Measurements from ENCODE around the gene TRRAP.

The TRRAP gene

DNA sequence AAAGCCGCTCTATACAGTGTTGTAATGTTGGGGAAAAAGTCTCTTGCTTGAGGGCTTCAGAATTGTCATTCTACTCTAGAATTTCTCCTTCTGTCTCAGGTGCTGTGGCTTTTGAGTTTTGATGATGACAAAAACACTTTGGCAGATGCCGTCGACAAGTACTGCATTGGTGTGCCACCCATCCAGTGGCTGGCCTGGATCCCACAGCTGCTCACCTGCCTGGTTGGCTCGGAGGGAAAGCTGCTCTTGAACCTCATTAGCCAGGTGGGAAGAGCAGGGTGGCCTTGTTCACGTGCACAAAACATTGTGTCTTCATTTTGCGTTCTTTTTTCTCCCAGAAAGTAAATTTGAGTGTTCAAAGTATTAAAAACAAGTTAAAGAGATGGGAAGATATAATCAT, 112.0 kb downstream of the TRRAP start:
- DNase-seq (ENCODE audit: low read depth): no peak

DNA sequence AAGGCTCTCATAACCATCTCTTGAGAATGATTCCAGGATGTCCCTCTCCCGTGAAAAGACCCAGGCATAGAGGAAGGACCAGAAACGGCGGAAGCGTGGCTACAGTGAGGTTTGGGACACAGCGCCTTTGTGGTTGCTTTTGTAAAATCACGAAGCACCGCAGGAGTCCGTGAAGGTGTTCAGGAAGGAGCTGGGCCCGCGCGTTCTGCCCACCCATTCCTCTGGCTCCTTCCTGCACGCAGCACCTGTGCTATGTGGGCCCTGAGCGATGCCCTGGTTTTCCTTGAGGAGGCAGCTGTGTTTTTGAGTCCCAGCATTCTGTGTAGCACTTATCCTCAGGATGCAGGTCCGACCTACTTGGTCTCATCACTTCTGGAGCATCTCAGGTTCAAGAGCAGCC, 112.8 kb downstream of the TRRAP start:
- DNase-seq (ENCODE audit: low read depth): no peak

DNA sequence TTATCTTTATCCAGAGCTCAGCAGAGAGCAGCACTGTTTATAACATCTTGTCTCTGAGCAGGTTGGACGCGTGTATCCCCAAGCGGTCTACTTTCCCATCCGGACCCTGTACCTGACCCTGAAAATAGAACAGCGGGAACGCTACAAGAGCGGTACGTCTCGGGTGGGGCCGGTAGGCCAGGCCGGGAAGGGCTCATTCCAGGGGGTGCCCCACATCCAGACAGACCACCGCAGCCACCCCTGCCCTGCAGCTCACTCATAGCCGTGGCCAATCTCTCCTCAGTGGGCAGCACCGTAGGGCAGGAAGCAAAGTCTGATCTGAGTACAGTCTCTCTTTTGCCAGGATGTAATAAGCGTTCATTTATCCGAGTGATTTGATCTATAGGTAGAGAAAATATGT, 113.7 kb downstream of the TRRAP start:
- DNase-seq (ENCODE audit: low read depth): no peak

DNA sequence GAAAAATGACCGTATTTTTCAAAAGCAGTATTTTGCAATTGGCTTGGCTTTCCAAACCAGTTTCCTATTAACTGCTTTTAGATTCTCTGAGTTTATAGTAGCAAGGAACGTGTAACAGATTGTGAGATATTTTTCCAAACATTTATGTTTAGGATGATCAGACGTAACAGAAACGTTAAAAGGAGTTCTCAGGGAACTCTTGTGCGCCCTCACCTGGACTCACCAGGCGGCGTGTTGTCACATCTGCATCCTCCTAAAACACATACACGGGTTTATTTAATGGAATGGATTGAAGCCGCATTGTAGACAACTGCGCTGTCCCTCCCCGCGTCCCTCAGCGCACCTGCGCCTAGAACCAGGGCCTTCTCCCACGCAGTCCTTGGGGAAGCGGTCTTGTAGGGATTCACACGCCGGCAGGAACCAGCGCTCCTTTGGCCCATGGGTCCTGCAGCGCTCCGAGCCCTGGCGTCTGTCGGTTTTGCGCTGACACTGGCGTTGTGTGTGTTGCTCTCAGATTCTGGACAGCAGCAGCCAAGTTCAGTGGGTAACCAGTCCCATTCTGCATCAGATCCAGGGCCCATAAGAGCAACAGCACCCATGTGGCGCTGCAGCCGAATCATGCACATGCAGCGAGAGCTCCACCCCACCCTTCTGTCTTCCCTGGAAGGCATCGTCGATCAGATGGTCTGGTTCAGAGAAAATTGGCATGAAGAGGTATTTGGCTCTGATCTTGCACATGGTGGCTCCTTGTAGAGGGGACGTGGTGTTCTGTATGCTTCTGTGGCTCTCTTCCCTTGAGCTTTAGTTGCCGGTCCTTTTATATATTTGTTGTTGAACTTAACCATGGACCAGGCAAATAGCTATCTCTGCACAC, 114.9 kb downstream of the TRRAP start:
- DNase-seq (ENCODE audit: low read depth): no peak

DNA sequence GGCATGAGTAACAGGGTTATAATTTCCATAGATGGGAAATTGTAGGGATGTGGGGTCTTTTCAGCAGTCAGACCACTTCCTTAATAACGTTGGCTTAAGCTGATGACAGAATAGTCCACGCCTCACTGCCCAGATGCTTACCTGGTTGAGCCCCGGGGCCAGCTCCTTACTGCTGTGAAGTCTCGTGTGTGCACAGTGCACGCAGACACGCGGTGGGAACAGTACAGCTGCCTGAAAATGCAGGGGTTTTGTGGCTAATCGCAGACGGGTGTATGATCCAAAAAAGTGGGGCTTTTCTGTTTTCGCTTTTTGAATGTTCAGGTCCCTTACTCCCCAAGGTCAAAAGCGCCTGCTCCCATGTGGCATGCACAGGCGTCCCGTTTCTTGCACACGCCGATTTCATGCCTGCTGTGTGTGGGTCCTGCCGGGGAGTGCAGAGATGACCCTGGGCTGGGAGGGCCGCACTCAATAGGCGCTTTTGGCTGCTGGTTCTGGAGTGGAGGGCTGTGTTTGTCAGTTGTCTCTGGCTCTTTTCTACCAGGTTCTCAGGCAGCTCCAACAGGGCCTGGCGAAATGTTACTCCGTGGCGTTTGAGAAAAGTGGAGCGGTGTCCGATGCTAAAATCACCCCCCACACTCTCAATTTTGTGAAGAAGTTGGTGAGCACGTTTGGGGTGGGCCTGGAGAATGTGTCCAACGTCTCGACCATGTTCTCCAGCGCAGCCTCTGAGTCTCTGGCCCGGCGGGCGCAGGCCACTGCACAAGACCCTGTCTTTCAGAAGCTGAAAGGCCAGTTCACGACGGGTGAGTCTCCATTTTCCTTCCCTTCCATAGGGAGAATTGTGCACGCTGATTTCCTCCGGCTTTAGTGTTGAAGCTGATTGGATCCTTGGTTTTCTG, 116.0 kb downstream of the TRRAP start:
- no peak for DNase-seq (ENCODE audit: low read depth)

DNA sequence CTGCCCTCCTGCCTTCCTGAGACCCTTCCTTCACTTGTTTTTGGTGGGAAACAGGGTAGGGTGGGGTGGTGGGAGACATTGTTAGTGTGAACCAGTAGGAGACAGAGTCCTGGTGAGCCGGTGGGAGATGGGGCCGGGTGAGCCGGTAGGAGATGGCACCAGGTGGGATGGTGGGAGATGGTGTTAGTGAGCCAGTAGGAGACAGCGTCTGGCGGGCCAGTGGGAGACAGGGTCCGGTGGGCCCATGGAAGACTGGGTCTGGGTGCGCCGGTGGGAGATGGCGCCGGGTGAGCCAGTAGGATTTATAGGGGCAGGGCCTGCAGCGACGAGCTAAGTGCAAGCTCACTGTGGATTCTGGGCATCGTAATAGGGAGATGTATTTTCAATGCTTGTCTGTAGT, 116.8 kb downstream of the TRRAP start:
- no peak for DNase-seq (ENCODE audit: low read depth)

DNA sequence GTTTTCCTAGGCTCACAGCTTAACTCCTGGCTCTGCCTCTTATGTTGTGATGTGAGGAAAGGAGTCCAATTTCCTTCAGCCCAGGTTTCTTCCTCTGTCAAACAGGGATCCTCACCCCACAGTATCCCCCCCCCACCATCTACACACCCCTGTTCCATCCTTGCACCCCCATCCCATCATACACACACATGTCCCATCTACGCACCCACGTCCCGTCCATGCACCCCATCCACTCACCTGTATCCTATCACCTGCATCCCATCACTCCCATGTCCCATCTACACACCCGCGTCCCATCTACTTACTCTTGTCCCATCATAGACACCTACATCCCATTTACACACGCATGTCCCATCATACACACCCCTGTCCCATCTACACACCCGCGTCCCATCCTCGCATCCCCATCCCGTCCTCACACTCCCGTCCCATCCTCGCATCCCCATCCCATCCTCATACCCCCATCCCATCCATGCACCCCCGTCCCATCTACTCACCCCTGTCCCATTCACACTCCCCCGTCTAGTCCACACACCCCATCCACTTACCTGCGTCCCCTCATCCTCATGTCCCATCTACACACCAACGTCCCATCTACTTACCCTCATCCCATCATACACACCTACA, 117.3 kb downstream of the TRRAP start:
- no peak for DNase-seq (ENCODE audit: low read depth)

DNA sequence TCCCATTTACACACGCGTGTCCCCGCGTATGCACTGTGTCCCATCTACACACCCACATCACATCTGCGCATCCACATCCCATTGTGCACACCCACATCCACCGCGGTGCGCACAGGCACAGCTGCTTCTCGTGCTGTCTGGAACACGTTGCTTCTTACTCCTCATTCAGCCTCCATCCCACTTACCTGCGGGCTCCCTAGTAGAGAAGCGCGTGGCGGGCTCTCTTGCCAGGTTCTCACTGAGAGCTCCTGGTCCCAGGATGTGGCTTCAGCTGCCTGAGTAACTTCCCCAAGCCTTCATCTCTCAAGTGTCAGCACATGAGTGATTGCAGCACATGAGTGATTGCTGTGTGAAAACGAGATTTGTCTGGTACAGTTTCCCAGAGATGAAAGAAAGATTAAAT, 117.8 kb downstream of the TRRAP start:
- no peak for DNase-seq (ENCODE audit: low read depth)

DNA sequence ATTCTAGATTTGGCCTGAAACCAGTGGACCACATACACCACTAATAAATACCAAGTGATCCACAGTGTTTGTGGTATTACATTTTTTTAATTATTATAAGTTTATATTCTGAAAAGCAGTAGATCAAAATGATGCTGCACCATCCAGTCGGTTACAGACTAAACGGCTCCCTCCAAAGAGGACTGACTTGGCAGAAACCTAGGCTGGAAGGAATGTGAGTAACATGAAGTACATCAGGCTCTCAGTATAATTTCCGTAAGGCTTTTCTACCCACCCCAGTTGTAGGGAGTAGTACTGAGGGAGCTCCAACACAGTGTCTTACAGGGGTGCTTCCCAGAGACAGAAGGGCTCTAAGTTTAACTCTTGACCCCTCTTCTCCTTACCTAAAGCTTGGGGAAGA, 119.5 kb downstream of the TRRAP start:
- DNase-seq (ENCODE audit: low read depth): no peak

DNA sequence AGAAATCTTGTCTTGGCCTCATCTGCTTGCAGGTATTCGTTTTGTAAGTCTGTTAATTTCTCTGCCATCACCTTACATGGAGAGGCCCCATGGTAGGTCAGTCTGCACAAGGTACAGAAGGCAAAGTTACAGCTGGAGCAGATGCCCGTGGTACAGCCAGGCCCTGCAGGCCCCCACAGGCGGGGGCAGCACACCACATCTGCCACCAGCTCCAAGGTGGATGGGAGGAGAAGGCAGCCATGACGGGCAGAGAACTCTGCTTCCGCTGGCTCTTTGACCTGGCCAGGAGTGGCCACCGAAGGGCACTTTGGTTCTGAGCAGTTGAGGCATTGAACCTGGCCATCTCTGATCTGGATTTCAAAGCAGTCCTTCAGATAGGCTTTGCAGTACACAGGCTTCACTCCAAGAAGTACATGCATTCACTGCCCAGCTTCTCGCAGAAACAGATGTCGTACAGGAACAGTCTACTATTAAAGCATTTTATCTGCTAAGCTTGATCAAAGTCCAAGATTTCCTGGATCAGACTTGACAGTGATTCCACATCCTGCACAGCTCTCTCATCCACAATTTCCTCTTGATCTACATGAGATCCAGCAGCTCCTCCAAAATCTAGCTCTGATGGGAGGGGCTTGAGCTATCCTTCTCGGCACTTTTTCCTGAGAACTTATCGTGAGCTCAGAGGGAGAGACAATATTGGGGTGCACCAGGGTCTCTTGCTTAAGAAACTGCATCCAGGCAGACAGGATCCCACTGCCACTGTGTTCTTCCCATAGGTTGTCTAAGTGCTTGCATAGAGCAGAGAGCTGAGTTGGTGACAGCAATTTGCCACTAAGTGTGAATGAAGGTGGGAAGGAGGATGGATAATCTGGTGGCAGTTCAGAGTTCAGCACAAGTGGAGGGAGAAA, 120.7 kb downstream of the TRRAP start:
- DNase-seq (ENCODE audit: low read depth): no peak

DNA sequence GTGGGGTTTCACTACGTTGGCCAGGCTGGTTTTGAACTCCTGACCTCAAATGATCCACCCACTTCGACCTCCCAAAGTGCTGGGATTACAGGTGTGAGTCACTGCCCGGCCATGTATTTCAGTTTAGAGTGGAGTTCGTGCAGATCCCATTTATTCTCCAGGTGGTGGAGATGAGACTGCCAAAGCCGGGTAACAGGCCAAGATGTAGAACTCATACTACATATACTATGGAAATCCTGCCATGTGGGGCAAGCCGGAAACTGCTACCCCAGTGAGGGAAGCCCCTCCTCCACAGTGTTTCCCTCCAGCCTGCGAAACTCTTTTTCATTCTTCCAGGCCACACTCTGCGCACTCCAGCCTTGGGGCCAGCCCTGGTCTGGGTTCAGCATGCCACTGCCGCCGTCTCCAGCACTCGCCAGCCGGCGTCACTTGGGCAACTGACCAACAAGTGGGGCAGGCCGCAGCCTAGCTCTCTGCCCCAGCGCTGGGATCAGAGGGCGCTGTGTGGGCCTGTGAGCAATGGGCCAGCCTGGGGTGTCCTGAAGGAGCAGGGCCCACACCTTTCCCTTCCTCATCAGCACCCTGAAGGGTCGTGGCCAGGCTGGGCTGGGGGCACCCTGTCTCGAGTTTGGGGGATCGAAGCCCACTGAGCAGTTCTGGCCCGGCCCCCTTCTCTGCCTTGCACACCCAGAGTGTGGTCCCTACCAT, 122.0 kb downstream of the TRRAP start:
- DNase-seq (ENCODE audit: low read depth): no peak

DNA sequence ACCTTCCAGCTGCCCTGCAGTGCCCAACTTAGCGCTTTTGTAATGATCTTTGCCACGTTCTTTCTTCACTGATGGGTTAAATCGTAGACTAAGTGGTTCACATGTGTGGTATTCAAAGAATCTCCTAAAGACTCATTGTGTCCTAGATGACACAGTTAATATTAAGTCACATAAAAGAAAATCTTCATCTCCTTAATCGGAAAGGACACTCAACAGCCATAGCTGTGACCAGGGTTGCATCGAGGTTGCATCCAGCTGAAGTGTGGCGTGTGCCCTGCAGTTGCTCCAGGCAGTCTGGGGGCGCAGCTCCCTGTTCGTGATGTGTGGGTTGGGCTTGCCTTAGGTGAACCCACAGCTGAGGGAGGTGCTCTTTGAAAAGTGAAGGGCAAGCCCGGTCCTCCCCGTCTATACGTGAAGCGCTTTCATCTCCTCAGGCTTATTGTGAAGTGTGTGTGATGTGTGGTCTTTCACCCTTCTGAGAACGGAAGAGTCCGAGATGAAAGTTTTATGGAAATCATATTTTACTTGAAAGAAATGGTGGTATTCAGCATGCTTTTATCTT, 122.7 kb downstream of the TRRAP start:
- DNase-seq (ENCODE audit: low read depth): no peak

DNA sequence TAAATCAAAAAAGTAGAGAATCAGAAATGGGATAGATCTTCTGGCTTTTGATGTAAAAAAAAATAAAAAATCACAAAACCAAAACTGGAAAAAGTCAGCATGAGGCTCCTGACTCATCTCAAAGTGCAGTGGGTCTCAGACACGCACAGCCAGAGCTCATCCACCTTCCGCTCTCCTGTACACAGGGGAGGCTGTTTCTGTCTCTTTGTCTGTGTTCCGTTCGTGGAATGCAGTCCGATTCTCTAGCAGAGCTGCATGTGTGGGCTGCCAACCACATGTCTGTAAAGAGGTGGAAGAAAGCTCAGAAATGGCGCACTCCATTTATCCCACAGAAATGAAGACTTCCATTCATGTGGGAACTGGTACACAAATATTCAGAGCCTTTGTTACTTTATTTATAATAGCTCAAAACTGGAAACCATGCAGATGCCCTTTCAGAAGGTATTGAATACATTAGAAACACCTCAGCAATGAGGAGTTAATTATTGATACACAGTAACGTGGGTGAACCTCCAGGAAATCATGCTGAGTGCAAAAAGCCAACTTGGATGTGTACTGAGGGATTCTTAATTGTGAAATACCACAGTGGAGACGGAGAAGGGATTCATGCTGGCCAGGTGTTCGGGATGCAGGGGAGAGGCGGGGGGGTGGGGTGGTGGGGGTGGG, 123.3 kb downstream of the TRRAP start:
- DNase-seq (ENCODE audit: low read depth): no peak

DNA sequence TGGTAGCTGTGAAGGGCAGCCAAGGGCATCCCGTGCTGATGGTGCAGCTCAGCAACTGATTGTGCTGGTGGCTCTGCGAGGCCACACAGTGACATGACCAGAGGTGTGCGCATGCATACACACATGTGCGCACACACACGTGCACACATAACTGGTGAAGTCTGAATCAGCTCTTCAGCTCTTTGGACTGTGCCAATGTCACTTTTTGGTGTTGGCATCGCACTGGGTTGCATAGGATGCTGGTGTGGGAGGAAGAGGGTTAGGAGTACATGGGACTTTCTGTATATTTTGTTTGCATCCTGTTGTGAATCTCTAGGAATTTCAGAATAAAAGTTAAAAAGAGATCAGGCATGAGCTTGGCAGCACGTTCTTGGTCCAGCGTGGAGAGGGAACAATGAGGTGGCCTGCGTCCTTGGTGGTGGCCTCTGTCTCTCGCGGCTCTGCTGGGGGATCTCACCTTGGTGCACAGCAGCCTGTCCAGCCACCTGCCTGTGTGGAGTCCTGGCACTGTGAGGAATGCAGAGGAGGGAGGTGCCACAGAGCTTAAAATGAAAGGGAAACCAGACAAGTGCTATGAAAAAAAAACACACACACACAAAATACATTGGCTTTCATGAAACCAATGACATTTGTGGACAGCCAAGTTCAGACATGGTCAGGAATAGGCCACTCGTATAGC, 124.0 kb downstream of the TRRAP start:
- no peak for DNase-seq (ENCODE audit: low read depth)

DNA sequence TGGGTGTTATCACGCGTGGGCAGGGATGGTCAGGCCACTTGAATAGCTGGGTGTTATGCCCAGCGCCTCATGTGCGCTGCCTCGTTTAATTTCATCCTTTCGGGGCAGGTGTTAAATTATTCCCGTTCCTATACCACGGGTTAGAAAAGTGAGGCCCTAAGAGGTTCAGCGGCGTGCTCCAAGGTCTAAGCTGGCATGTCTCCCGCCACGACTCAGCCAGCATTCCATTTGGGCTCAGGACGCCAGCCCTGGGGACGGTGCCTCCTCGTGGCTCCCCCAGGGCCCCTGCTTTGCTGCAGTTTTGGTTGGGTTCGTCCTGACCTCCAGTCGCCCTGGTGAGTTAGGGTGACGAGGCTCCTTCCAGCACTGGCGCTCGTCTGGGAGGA, 124.5 kb downstream of the TRRAP start:
- DNase-seq (ENCODE audit: low read depth): no peak

DNA sequence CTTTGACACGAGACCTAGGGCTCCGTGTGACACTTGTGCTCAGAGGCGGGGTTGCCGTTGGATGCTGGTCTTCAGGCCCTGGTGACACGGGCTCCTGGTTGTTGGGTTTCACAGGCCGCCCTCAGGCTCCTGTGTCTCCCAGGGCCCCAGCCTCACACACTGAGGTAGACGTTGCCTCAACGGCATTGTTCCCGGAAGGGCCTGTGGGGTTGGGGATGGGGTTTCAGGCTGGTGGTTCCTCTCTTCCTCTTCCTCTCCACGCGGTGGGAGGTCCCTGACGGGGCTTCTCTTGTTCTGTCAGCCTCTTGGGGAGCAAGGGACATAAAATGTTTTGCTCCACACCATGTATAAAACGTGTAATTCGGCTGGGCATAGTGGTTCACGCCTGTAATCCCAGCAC, 125.1 kb downstream of the TRRAP start:
- no peak for DNase-seq (ENCODE audit: low read depth)

DNA sequence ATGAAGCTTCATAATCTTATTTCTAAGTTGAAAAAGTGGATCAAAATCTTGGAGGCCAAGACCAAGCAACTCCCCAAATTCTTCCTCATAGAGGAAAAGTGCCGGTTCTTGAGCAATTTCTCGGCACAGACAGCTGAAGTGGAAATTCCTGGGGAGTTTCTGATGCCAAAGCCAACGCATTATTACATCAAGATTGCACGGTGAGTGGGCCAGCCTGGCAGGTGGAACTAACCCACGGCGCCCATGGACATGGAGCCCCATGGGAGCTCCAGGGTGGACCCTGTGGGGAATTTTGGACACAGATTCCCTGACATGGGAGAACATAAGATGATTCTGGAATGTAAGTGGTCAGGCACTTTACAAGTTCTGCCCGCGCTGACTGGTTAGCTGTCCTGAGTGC, 125.9 kb downstream of the TRRAP start:
- DNase-seq (ENCODE audit: low read depth): no peak

DNA sequence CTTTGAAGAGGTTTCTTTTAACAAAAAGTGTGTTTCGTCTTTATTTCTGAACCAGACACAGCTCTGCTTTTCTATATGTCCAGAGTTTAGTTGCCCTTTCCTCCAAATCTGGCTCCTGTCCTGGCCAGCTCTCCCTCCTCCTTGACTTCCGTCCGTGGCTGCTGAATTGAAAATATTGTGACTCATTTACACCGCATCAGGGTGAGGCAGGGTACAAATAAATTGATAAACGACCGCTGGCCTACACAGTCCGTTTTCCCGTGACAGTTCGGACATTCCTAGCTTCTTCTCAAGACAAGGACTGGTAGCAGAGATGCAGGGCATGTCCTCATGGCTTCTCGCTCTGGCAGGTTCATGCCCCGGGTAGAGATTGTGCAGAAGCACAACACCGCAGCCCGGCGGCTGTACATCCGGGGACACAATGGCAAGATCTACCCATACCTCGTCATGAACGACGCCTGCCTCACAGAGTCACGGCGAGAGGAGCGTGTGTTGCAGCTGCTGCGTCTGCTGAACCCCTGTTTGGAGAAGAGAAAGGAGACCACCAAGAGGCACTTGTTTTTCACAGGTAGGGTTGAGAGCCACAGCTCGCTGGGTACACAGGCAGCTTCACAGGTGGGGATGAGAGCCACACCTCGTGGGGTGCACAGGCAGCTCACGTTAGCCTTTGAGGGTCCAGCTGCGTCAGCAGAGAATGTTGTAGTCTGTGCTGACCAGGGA, 126.6 kb downstream of the TRRAP start:
- DNase-seq (ENCODE audit: low read depth): no peak

DNA sequence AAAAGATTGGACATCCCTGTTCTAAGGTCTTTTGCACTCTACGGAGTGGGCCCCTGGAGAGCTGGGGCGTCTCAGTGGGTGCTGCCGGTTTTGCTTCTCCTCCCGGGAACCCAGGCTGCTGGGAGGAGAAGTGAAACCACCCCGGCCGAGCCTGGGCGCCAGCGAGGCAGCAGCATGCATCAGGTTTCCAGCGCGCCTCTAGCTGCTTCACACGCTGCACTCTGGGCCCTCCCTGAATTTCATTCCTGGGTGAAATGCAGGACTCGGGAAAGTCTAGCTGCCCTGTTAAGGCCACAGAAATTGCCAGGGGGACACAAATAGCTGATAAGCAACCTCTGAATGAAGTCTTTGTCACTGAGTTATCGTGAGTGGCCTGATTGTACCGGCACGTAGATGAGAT, 127.4 kb downstream of the TRRAP start:
- DNase-seq (ENCODE audit: low read depth): no peak
